ENCODE measurements around the gene FCN1. TPM values are rescaled to one million over a fixed set of nuclear protein-coding genes. Genes with fewer than 3 reads are reported as not detected.

FCN1 gene
- total and polyA plus RNA-seq, 9 of the 15 experiments (the other 6 are each of a cell fraction or from before 2014, with no cell fraction given) = not detected

DNA sequence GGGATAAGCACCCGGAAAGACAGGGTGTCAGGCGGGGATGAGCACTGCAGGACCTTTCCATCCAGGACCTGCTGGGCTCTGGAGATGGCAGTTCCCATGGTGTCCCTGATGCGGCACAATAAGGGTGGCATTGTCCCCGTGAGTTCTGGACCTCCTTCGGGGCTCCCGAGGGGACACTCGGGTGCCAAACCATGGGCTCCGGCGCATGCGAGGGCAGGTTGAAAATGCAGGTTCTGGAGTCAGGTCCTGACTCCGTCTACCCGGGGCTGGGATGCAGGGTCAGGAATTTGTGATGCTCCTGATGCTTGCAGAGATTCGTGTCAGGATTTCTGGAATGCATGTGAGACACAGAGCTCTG, 36.4 kb downstream of the FCN1 start (continued):
- TF ChIP-seq ELF4 (CRISPR knock-in tag; IDR thresholded peaks at IDR 0.05) = no peak

DNA sequence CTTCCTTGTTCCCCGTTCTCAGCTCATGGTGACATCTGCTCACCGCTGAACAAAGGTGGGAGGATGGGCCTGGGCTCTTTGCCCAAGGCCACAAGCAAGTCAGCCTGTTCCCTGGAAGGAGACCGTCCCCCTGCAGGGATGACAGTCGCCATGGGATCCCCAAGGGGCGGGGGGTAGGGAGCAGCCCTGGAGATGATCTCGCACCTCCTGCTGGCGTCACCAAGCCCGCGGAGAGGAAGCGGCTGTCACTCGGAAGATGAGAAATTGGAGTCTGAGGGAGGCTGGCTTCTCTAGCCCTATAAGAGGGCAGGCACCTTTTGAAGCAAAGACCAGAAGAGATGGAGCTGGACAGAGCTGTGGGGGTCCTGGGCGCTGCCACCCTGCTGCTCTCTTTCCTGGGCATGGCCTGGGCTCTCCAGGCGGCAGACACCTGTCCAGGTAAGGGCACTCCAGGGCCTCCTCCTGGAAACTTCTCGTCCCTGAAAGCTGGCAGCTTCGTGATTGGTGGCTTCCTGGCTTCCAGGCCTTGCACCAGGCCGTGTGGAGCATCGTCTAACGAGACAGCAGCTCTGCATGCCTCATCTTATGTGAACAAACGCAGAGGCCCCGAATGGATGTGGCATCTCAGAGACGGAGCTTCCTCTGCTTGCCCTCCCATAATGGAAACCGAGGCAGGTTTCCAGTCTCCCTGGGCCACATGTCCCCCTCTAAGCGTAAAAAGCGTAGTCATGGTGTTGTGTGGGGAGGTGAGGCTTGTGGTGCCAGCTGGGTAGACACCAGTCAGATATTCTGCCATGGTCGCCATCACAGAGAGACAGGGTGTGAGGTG, 37.0 kb downstream of the FCN1 start, which contains the start of gene FCN2:
FCN2 (plus strand) TSS at position 327 of the 829 bp plus-strand sequence; CDS start at position 339, 12 bp downstream.
- intact Hi-C loops (cut with micrococcal nuclease) = no loop called here
- H3K9ac ChIP-seq (ENCODE audit: insufficient read depth in 1 of 2, low read depth in 2 of 2, low read length in 2 of 2) = no peak within 1 kb of the TSS
- no peaks in the 10 kb centered on the region for H3K36me3 ChIP-seq (ENCODE audit: control insufficient read depth, insufficient read depth, low read length)
- H3K4me1 ChIP-seq (replicated peaks in 1 of 2; ENCODE audit: control insufficient read depth in 2 of 2, insufficient read depth in 2 of 2, low read length in 2 of 2) = no peaks in the 10 kb centered on the region
- H3K9me3 ChIP-seq (replicated peaks; ENCODE audit: control insufficient read depth, insufficient read depth, low read depth, low read length) = no peaks in the 10 kb centered on the region
- 0 out of 2 replicates have a peak, but pooled peaks cover 4% of the 10 kb centered on the region for H4K20me1 ChIP-seq (replicated peaks; ENCODE audit: control insufficient read depth, insufficient read depth, low read length)
- in situ Hi-C loops (cut with MboI) = no loop called here
- 2% methylated on average over 24 of the region's 25 CpGs for WGBS (ENCODE audit: insufficient coverage, low coverage, missing lambda C conversion rate)
- ChIA-PET CTCF (ENCODE audit: low intra/inter-chr PET ratio) (no interaction called here), POLR2A (interaction anchor here (1.0 kb wide), 1 partner anchor 8 kb away, joined by 3 read pairs; no protein-coding TSS in a partner anchor)
- TF ChIP-seq SRSF9 (IDR thresholded peaks at IDR 0.05; ENCODE audit: borderline replicate concordance, low read depth, low read length) = no peak
- H3K27ac ChIP-seq (ENCODE audit: extremely low read depth, low read depth, low read length) = no peak within 1 kb of the TSS
- DNase-seq (ENCODE audit: extremely low read depth in 1 of 4, low spot score in 3 of 4) (no peak), FAIRE-seq (no peak), ATAC-seq (no peak)
- H2AFZ ChIP-seq (ENCODE audit: low read depth, low read length) = no peak within 1 kb of the TSS
- no peaks in the 10 kb centered on the region for H3K9me1 ChIP-seq (ENCODE audit: control insufficient read depth, insufficient read depth, low read length)
- H3K4me2 ChIP-seq (ENCODE audit: insufficient read depth, low read length) = no peak within 1 kb of the TSS
- no peak within 1 kb of the TSS for H3K4me3 ChIP-seq
- peaks cover 0 to 39% of the 10 kb centered on the region in 2 experiments; a peak in 3 of 5 replicates for H3K27me3 ChIP-seq (ENCODE audit: control insufficient read depth in 2 of 2, insufficient read depth in 2 of 2, low read length in 2 of 2)
- H3K79me2 ChIP-seq (ENCODE audit: control insufficient read depth, insufficient read depth, low read length) = no peaks in the 10 kb centered on the region
- no TSS peak for BruUV-seq (replicated peaks)
